NCI-H2107 treated with DMSO at 0.1 percent for 48 hours (cell line): ENCODE measurements around the gene POSTN.

Experiments
- DNase-seq: peaks from one replicate; lab custom pipeline; 2025; ENCODE audit not compliant: unreplicated experiment; lab: John Stamatoyannopoulos, UW

POSTN gene, protein sequence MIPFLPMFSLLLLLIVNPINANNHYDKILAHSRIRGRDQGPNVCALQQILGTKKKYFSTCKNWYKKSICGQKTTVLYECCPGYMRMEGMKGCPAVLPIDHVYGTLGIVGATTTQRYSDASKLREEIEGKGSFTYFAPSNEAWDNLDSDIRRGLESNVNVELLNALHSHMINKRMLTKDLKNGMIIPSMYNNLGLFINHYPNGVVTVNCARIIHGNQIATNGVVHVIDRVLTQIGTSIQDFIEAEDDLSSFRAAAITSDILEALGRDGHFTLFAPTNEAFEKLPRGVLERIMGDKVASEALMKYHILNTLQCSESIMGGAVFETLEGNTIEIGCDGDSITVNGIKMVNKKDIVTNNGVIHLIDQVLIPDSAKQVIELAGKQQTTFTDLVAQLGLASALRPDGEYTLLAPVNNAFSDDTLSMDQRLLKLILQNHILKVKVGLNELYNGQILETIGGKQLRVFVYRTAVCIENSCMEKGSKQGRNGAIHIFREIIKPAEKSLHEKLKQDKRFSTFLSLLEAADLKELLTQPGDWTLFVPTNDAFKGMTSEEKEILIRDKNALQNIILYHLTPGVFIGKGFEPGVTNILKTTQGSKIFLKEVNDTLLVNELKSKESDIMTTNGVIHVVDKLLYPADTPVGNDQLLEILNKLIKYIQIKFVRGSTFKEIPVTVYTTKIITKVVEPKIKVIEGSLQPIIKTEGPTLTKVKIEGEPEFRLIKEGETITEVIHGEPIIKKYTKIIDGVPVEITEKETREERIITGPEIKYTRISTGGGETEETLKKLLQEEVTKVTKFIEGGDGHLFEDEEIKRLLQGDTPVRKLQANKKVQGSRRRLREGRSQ

GRCh38 chr13:37598597-37598996 is at the start of gene POSTN:
TSS of gene POSTN (minus strand) at chr13:37598768. CDS start at chr13:37598726, 42 bp downstream.
- DNase-seq, result no peak

GRCh38 chr13:37647031-37647650 is 48.6 kb upstream of the POSTN start:
- no peak for DNase-seq

- DNase-seq, result no peak
Measured at GRCh38 chr13:37646531-37646930, 48.0 kb upstream of the POSTN start.

GRCh38 chr13:37645181-37645740 is 46.7 kb upstream of the POSTN start:
- DNase-seq, result no peak

DNA sequence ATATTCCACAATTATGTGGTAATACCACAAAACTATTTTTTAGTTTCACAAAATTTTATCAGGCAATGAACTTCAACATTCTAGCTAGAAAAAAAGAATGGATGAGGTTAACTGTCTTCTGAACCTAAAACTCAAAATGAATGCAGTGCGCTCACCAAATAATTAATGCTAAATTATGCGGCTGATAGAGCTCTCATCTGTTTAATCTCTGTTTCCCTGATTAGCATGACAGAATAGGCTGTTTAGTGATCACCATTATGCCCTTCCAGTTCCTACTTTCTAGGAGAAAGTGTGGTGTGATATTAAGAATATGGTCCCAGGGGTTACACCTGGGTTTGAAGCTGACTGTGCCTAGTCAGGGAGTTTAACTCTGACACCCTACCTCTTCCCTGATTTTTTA is 42.8 kb upstream of the POSTN start:
- DNase-seq, result no peak

DNA sequence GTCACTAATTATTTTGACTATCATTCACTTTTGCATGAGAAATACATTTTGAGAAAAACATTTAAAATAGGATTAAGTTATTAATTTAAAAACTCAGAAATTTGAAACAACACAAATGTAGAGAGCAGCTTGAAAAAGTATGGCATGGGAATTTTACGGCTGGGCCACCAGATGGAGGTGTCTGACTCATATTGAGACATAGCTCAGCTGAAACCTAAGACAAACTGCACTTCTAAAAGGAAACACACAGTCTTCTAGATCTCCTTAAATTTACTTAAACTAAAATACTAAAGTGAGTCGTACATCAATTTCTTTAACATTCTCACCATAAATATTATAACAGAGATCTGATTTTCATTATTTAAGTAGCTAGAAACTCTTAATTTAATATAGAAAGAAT is 41.9 kb upstream of the POSTN start:
- no peak for DNase-seq

GRCh38 chr13:37636701-37637100 is 38.1 kb upstream of the POSTN start:
- DNase-seq, result no peak

DNA sequence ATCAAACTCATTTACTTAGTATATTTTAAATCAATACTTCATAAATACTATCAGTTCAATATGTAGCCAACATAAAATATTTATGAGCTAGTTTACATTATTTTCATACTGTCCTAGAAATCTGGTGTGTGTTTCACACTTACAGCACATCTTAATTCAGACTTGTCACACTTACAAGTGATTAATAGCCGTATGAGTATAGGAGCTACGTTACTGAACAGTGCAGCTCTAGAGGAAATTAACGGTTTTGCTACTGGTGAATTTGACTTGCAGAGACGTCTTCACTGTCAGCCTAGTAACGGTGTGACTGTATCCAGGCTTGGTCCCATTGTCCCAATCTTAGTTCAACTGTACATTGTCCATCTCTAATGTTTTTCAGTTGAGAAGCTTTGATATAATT is 33.7 kb upstream of the POSTN start:
- no peak for DNase-seq

DNA sequence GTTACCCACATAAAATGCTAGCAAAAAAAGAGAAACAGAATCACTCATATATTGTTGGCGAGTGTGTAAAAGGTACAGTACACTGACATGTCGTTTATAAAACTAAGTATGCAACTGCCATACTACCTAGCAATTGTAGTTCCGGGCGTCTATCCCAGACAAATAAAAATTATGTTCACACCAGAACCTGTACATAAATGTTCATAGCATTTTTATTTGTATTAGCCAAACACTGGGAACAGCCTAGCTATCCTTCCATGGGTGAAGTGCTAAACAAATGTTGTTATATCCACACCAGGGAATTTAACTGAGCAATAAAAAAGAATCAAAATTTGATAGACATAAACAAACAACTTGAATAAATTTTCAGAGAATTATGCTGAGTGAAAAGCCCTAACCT is 28.9 kb upstream of the POSTN start:
- no peak for DNase-seq

- DNase-seq, result no peak
Measured at GRCh38 chr13:37621811-37622361, 23.3 kb upstream of the POSTN start.

- DNase-seq, result no peak
Measured at GRCh38 chr13:37618554-37618953, 20.0 kb upstream of the POSTN start.

DNA sequence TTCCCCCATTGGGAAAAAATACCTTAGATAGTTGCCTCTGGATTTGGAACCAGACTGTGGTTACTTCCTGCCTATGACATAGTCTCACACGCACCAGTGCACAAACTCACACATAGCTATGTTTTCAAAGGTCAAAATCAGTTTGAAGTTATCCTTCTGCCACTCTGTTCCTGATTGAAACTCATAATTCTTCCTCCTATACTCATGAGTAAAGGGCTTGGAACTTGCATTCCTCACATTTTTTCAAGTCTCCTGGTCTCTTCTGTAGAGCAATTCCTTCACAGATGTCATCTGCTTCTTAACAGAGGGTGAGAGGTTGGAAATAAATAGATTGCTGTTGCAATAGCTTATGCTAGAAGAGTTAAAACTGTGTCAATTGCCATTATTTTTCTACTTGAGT is 18.6 kb upstream of the POSTN start:
- DNase-seq, result no peak

GRCh38 chr13:37616131-37616530 is 17.6 kb upstream of the POSTN start:
- DNase-seq, result no peak

- no peak for DNase-seq
Measured at GRCh38 chr13:37615276-37615675, 16.7 kb upstream of the POSTN start.

DNA sequence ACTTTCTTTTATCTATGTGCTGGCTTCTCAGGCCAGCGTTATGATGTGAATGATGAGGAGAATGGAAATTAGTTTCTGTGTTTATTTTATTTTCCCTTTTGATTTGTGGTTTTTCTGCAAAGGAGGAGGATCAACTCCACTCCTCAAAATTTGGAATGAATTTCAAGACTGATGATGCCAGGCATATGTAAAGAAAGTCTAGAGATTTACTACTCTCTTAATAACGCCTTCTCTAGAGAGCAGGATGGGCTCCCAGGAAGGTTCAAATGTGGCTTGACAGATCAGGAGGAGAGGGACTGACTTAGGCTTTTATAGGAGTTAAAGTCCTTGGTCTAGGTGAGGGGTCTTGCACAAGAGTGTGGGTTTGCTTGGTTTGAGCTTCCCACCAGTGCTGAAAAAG is 15.1 kb upstream of the POSTN start:
- no peak for DNase-seq

- DNase-seq, result no peak
Measured at GRCh38 chr13:37613236-37613635, 14.7 kb upstream of the POSTN start.

- no peak for DNase-seq
Measured at GRCh38 chr13:37608750-37609339, 10.3 kb upstream of the POSTN start.

GRCh38 chr13:37602733-37603381 is 4.3 kb upstream of the POSTN start:
- DNase-seq, result peak; percentile 8

DNA sequence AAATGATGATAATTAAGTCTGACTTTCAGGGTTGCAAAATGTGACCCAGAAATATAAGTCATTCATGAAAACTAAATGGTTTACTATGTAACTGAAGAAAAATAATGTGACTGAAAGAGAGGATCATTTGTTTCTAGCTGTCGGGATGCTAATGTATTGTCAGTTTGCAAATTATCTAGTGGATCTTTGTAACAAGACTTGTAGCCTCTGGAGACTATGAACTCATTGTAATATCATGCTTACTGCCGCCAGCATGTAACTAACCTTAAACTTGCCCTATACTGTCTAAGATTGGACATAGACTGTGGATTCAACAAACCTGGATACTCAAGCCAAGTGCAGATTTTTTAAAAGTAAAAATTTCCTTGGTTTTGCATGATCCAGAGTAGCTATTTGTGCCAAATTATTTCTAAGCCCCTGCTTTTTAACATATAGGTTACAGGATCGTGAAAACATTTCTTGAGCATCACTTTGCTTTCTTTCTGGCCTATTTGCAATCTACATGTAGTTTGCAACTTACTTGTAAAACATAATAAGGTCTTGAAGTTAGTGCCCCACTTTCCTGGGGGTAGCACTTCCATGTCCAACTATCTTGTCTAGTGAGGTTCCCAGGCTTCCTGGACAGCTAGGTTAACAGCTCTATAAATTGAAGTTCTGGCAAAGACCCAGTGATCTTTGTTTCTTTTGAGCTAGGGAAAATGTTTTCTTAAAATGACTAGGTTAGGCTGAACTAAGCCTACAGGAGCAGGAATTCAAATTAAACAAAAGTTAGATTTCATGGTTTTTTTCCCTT is 3.3 kb upstream of the POSTN start:
- DNase-seq, result no peak
